GM12872 (cell line): ENCODE measurements around the gene PPP2R5A.

Experiments used
- TF ChIP-seq, protein P1 (sequence below): IDR thresholded peaks from 3 replicates; pipeline ENCODE4 v1.5.1; 2011; ENCODE audit warnings: low read depth, mild to moderate bottlenecking, low read length, moderate library complexity; ENCODE audit not compliant: insufficient read depth

Gene PPP2R5A

DNA sequence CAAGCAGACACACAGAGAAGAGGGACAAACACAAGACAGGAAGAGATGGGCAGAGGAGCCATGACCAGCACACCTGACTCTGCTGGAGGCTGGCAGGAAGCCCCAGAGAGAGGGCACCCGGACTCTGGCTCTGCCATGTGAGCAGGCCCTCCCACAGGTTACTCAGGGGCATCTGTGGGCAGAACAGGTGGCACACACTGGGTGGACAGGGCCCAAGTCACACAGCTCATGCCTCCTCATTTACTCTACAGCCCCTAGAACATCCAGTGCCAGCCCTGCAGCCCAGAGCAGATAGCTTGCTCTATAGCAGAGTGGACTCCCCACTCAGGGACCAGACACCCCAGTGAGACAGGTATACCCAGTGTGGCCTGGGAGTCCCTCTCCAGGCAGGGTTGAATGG, 100.8 kb downstream of the PPP2R5A start:
- TF ChIP-seq, protein P1, sequence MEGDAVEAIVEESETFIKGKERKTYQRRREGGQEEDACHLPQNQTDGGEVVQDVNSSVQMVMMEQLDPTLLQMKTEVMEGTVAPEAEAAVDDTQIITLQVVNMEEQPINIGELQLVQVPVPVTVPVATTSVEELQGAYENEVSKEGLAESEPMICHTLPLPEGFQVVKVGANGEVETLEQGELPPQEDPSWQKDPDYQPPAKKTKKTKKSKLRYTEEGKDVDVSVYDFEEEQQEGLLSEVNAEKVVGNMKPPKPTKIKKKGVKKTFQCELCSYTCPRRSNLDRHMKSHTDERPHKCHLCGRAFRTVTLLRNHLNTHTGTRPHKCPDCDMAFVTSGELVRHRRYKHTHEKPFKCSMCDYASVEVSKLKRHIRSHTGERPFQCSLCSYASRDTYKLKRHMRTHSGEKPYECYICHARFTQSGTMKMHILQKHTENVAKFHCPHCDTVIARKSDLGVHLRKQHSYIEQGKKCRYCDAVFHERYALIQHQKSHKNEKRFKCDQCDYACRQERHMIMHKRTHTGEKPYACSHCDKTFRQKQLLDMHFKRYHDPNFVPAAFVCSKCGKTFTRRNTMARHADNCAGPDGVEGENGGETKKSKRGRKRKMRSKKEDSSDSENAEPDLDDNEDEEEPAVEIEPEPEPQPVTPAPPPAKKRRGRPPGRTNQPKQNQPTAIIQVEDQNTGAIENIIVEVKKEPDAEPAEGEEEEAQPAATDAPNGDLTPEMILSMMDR: no peak

- TF ChIP-seq, protein P1: no peak
Measured at GRCh38 chr1:212388985-212389716, 103.9 kb downstream of the PPP2R5A start.

GRCh38 chr1:212396638-212397037, 111.4 kb downstream of the PPP2R5A start:
- TF ChIP-seq, protein P1: no peak

DNA sequence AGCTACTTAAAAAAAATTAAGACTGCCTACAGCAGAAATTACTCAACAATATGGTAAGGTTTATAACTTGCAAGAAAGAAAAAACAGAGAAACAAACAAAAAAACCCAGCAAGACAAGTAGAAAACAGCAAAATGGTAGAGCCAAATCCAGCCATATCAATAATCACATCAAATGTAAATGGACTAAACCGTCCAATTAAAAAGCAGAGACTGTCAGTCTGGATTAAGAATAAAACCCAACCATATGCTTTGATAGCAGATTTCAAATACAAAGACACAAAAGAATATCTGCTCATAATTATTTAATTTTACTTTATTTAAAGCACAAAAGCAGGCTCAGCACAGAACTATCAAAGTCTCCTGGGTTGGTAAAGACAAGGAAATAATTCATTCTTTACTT, 112.0 kb downstream of the PPP2R5A start:
- TF ChIP-seq, protein P1: no peak

DNA sequence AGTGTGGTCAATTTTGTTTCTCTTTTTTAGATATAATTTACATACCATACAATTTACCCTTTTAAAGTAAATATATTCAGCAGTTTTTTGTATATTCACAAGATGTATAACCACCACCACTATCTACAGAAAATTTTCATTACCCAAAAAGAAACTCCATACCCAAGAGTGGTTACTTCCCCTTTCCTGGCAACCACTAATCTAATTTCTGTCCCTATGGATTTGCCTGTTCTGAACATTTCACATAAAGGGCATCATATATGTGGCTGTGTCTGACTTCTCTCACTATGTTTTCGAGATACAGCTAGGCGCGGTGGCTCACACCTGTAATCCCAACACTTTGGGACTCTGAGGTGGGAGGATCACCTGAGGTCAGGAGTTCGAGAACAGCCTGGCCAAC, 115.8 kb downstream of the PPP2R5A start:
- TF ChIP-seq, protein P1: no peak

GRCh38 chr1:212401838-212402582, 116.8 kb downstream of the PPP2R5A start:
- TF ChIP-seq, protein P1: no peak

GRCh38 chr1:212402666-212403321, 117.6 kb downstream of the PPP2R5A start:
- TF ChIP-seq, protein P1: no peak
